GM21447 (cell line): Measurements from ENCODE around the gene FNDC3B.
A peak's percentile ranks its signal among the peaks of the same experiment; 100 is the strongest.

Experiments used
- ATAC-seq: cut with Tn5 transposase; IDR thresholded peaks from one replicate; pipeline ENCODE4 v1.9.1; 2021; ENCODE audit not compliant: unreplicated experiment

FNDC3B gene

GRCh38 chr3:172051957-172052354, 12.6 kb downstream of the FNDC3B start:
- no peak for ATAC-seq

GRCh38 chr3:172052405-172052804, 13.0 kb downstream of the FNDC3B start:
- ATAC-seq: no peak

- ATAC-seq: no peak
Measured at GRCh38 chr3:172054115-172054764, 14.9 kb downstream of the FNDC3B start.

- no peak for ATAC-seq
Measured at GRCh38 chr3:172056416-172056815, 17.0 kb downstream of the FNDC3B start.

GRCh38 chr3:172057059-172057458, 17.7 kb downstream of the FNDC3B start:
- no peak for ATAC-seq

- ATAC-seq: no peak
Measured at GRCh38 chr3:172057624-172058327, 18.4 kb downstream of the FNDC3B start.

- ATAC-seq: no peak
Measured at GRCh38 chr3:172059532-172059931, 20.2 kb downstream of the FNDC3B start.

- no peak for ATAC-seq
Measured at GRCh38 chr3:172060234-172060633, 20.9 kb downstream of the FNDC3B start.

GRCh38 chr3:172061724-172062184, 22.4 kb downstream of the FNDC3B start:
- ATAC-seq: peak; percentile 87

GRCh38 chr3:172062761-172063160, 23.4 kb downstream of the FNDC3B start:
- no peak for ATAC-seq

- no peak for ATAC-seq
Measured at GRCh38 chr3:172063456-172064432, 24.4 kb downstream of the FNDC3B start.

GRCh38 chr3:172065527-172065926, 26.1 kb downstream of the FNDC3B start:
- ATAC-seq: no peak

GRCh38 chr3:172065967-172066762, 26.8 kb downstream of the FNDC3B start:
- peak; percentile 43 for ATAC-seq

GRCh38 chr3:172066880-172067796, 27.8 kb downstream of the FNDC3B start:
- no peak for ATAC-seq

GRCh38 chr3:172067837-172068440, 28.6 kb downstream of the FNDC3B start:
- ATAC-seq: no peak

- ATAC-seq: no peak
Measured at GRCh38 chr3:172068977-172069376, 29.6 kb downstream of the FNDC3B start.

- ATAC-seq: no peak
Measured at GRCh38 chr3:172069478-172069877, 30.1 kb downstream of the FNDC3B start.

GRCh38 chr3:172070269-172070668, 30.9 kb downstream of the FNDC3B start:
- ATAC-seq: no peak

- ATAC-seq: no peak
Measured at GRCh38 chr3:172070802-172071201, 31.4 kb downstream of the FNDC3B start.
